ENCODE data around the gene NOTCH1.

NOTCH1 gene

DNA sequence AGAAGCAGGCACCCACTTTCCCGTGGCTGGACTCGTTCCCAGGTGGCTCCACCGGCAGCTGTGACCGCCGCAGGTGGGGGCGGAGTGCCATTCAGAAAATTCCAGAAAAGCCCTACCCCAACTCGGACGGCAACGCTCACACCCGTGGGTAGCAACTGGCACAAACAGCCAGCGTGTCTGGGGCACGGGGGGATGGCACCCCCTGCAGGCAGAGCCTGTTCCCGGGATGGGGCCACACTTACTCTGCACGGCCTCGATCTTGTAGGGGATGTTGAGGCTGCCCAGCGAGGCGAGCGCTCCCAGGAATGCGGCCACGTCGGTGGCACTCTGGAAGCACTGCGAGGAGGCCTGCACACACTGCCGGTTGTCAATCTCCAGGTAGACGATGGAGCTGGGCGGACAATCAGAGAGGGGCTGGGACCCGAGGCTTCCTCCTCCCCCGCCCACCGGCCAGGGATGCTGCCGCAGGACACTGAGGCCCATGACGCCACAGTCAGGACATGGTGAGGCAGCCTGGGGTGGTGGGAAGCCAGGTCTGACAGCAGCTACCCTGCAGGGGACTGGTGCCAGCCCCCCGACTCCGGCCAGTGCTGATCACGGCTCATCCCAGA is 42.8 kb downstream of the NOTCH1 start:
- no peak for TF ChIP-seq CTCF (IDR thresholded peaks at IDR 0.05; ENCODE audit: low read depth, low read length)

DNA sequence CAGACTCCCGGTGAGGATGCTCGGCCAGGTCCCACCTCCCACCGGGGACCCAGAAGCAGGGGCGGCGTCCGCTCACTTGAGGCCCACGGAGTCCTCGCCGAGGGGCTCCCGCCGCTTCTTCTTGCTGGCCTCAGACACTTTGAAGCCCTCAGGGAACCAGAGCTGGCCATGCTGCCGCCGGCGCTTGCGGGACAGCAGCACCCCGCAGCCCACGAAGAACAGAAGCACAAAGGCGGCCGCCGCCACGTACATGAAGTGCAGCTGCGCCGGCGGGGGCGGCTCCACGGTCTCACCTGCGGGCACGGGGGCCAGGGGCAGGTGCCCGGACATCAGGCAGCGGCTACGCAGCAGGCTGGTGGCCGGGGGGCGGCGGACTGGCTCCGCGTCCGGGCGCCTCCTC is 43.7 kb downstream of the NOTCH1 start:
- DNase-seq (ENCODE audit: extremely low read depth, low read depth) = no peak
- no peak for TF ChIP-seq CTCF (IDR thresholded peaks at IDR 0.05; ENCODE audit: low read depth, low read length)

More for the DNA sequence above, 42.8 kb downstream of the NOTCH1 start:
- DNase-seq (ENCODE audit: extremely low read depth, low read depth) = no peak

- DNase-seq (ENCODE audit: extremely low read depth, low read depth) = no peak
- no peak for TF ChIP-seq CTCF (IDR thresholded peaks at IDR 0.05; ENCODE audit: low read depth, low read length)
Observed at GRCh38 chr9:136501686-136502085, 44.2 kb downstream of the NOTCH1 start.

DNA sequence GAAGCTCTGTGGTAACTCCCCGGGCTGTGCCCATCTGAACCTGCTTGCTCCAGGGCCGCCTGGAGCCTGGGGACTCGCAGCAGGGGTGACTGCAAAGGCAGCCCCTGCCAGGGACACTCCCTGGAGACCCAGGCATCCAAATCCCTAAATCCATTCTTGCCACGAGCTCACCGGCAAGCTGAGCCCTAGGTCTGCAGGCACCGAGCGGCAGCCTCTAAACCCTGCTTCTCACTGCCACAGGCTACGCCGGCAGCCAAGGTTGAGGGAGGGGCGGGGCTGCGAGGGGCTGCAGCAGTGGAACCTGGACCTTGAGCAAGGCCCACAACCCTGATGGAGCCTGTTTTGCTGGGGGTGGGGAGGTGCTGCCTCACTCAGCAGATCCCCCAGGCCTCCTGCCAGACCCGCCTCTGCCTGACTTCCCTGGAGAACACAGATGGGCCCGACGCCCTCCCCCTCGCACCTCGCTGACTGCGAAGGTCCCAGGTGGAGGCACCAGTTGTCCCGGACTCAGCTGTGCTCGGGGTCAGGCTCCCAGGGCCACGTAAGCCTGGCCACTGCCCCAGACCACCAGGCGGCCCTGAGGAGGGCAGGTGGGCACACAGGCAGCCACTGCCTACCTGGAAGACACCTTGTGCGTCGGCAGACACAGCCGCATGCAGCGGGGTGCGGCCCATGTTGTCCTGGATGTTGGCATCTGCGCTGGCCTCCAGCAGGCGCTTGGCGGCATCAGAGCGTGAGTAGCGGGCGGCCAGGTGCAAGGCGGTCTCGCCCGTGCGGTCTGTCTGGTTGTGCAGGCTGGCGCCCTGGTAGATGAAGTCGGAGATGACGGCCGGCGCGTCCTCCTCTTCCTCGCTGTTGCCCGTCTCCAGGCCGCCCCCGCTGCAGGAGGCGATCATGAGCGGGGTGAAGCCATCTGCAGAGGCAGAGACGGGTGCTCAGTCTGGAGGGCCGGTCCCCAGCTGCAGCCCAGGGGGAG is 45.6 kb downstream of the NOTCH1 start:
- no peak for TF ChIP-seq CTCF (IDR thresholded peaks at IDR 0.05; ENCODE audit: low read depth, low read length)
- no peak for DNase-seq (ENCODE audit: extremely low read depth, low read depth)

- no peak for DNase-seq (ENCODE audit: extremely low read depth, low read depth)
- no peak for TF ChIP-seq CTCF (IDR thresholded peaks at IDR 0.05; ENCODE audit: low read depth, low read length)
Observed at GRCh38 chr9:136499071-136499934, 46.5 kb downstream of the NOTCH1 start.

- TF ChIP-seq CTCF (IDR thresholded peaks at IDR 0.05; ENCODE audit: low read depth, low read length) = no peak
- DNase-seq (ENCODE audit: extremely low read depth, low read depth) = no peak
Observed at GRCh38 chr9:136497916-136498695, 47.7 kb downstream of the NOTCH1 start.

Measured in AG09319 (cell line).